Fibroblast of lung (primary cell): ENCODE measurements around the gene KLHL7. TPM values are rescaled to one million over a fixed set of nuclear protein-coding genes. Genes with fewer than 3 reads are reported as not detected.

Experiments used
- DNase-seq, 2 donors: peaks; one replicate each; pipeline versions ENCODE4 v3.0.0 to v3.0.0-alpha.2; 2010; ENCODE audit warnings: low read depth in 2 of 2
- H2AFZ ChIP-seq: 2 replicates; pipeline ENCODE4 v1.5.1; 2012; ENCODE audit warnings: low read length, control low read depth, inconsistent platforms
- H3K27ac ChIP-seq: 2 replicates; pipeline ENCODE4 v1.5.1; 2011; ENCODE audit warnings: low read length, control low read depth; ENCODE audit not compliant: insufficient read depth
- H3K27me3 ChIP-seq: 2 replicates; pipeline ENCODE4 v1.5.1; 2011; ENCODE audit warnings: mild to moderate bottlenecking, low read length; ENCODE audit not compliant: control insufficient read depth, insufficient read depth
- H3K36me3 ChIP-seq: 2 replicates; pipeline ENCODE4 v1.5.1; 2011; ENCODE audit warnings: low read length; ENCODE audit not compliant: control insufficient read depth, insufficient read depth
- H3K4me1 ChIP-seq: 2 replicates; pipeline ENCODE4 v1.5.1; 2011; ENCODE audit warnings: low read length; ENCODE audit not compliant: control insufficient read depth, insufficient read depth; ENCODE audit errors: extremely low read depth
- H3K4me2 ChIP-seq: 2 replicates; pipeline ENCODE4 v1.5.1; 2011; ENCODE audit warnings: low read length, control low read depth; ENCODE audit not compliant: insufficient read depth; ENCODE audit errors: extremely low read depth
- H3K4me3 ChIP-seq, 4 experiments: fragments of 200-600 bp in 1 of 4; sonication (generic) in 1 of 4; replicated peaks in 1 of 4; 2 replicates each; pipeline ENCODE4 v1.5.1; 2011 to 2016; ENCODE audit warnings: low read length in 4 of 4, low read depth in 3 of 4, mild to moderate bottlenecking in 3 of 4, control low read depth in 2 of 4, inconsistent platforms in 1 of 4, mixed read lengths in 1 of 4; ENCODE audit not compliant: insufficient read depth in 1 of 4; ENCODE audit errors: control extremely low read depth in 1 of 4
- H3K79me2 ChIP-seq: 2 replicates; pipeline ENCODE4 v1.5.1; 2012; ENCODE audit warnings: mild to moderate bottlenecking, low read length, inconsistent platforms; ENCODE audit not compliant: control insufficient read depth, insufficient read depth
- H3K9ac ChIP-seq: 2 replicates; pipeline ENCODE4 v1.5.1; 2011; ENCODE audit warnings: mild to moderate bottlenecking, low read length, control low read depth; ENCODE audit not compliant: insufficient read depth
- H3K9me3 ChIP-seq: 2 replicates; pipeline ENCODE4 v1.5.1; 2012; ENCODE audit warnings: low read depth, low read length; ENCODE audit not compliant: control insufficient read depth, insufficient read depth
- H4K20me1 ChIP-seq: 2 replicates; pipeline ENCODE4 v1.5.1; 2011; ENCODE audit warnings: low read length; ENCODE audit not compliant: control insufficient read depth, insufficient read depth; ENCODE audit errors: extremely low read depth
- EZH2 ChIP-seq: IDR thresholded peaks from 2 replicates; pipeline ENCODE4 v1.5.1; 2012; ENCODE audit warnings: low read length, control low read depth, mild to moderate bottlenecking; ENCODE audit errors: missing control alignments
- polyA plus RNA-seq, 2 donors: library from polyadenylated mRNA; depleted of rRNA in 1 of 2; stranded (reverse) in 1 of 2; unstranded in 1 of 2; fragments of >200 nt; gene quantifications; 2 replicates each; pipeline ENCODE4 v1.2.1, GENCODE V29; 2011 to 2012; ENCODE audit warnings: missing spikeins in 1 of 2
- total RNA-seq: library from RNA; depleted of rRNA; stranded (reverse); fragments of >200 nt; gene quantifications from 2 replicates; pipeline ENCODE4 v1.2.1, GENCODE V29; 2014
- TF ChIP-seq, protein P1 (sequence below), 2 donors: IDR thresholded peaks in 1 of 2; conservative IDR thresholded peaks in 1 of 2; 1 replicate in 1 of 2; 2 replicates in 1 of 2; pipeline ENCODE4 v1.5.1; 2011 to 2012; ENCODE audit warnings: low read length in 2 of 2, control low read depth in 1 of 2, inconsistent platforms in 1 of 2, low read depth in 1 of 2, mild to moderate bottlenecking in 1 of 2

KLHL7 gene
- total and polyA plus RNA-seq, 2 donors (not counting 1 experiment from before 2014, with no cell fraction given) = 23.5 to 44.5 TPM

DNA sequence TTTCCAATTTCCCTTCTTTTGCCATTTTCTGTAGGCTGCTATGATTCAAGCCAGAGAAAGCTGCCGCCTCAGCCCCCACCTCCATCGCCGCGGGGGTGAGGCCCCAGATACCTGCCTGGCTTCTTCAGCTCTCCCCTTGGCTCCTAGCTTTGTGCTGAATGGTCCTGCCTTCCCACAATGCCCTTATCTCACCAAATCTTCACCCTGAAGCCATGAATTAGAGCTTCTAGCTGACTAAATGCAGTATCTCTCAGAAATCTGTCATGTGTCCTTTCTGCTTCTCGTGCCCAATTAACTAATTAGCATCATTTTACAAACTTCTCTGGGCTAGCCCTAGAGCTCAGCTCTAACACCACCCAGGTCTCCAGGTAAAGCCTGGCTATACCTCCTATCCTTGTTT lies 108.8 kb downstream of the KLHL7 start:
- H3K27me3 ChIP-seq = no peaks in the 10 kb centered on the region
- DNase-seq = no peak
- no peaks in the 10 kb centered on the region for H3K4me1 ChIP-seq
- H2AFZ ChIP-seq = no peak overlapping the region
- H3K4me3 ChIP-seq = no peak overlapping the region
- H3K27ac ChIP-seq = no peak overlapping the region
- no peak overlapping the region for H3K9ac ChIP-seq
- H3K36me3 ChIP-seq = no peaks in the 10 kb centered on the region
- no peaks in the 10 kb centered on the region for H3K79me2 ChIP-seq
- TF ChIP-seq, protein P1, sequence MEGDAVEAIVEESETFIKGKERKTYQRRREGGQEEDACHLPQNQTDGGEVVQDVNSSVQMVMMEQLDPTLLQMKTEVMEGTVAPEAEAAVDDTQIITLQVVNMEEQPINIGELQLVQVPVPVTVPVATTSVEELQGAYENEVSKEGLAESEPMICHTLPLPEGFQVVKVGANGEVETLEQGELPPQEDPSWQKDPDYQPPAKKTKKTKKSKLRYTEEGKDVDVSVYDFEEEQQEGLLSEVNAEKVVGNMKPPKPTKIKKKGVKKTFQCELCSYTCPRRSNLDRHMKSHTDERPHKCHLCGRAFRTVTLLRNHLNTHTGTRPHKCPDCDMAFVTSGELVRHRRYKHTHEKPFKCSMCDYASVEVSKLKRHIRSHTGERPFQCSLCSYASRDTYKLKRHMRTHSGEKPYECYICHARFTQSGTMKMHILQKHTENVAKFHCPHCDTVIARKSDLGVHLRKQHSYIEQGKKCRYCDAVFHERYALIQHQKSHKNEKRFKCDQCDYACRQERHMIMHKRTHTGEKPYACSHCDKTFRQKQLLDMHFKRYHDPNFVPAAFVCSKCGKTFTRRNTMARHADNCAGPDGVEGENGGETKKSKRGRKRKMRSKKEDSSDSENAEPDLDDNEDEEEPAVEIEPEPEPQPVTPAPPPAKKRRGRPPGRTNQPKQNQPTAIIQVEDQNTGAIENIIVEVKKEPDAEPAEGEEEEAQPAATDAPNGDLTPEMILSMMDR (conservative IDR thresholded peaks at IDR 0.05 in 1 of 2, IDR thresholded peaks at IDR 0.05 in 1 of 2; ENCODE audit: low read depth in 1 of 2, low read length in 2 of 2) = no peak
- TF ChIP-seq EZH2 = no peak
- H4K20me1 ChIP-seq = no peaks in the 10 kb centered on the region
- H3K4me2 ChIP-seq = no peak overlapping the region
- H3K9me3 ChIP-seq = no peaks in the 10 kb centered on the region

DNA sequence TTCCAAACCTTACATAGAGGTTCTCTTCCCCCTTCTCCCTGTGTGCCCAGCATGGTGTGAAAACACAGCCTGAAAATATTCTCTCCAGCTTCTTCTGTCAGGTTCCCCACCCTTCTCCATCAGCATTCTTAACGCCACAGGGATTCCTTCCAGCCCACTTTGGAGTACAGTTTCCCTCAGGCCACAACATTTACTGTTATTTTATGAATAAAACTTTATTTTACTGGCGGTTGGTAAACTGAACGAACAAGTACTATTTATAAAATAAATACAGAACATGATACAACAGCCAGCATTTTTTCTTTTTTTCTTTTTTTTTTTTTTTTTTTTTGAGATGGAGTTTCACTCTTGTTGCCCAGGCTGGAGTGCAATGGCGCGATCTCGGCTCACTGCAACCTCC lies 109.4 kb downstream of the KLHL7 start:
- Histone ChIP-seq H3K4me1 (no peaks in the 10 kb centered on the region), H2AFZ (no peak overlapping the region), H4K20me1 (no peaks in the 10 kb centered on the region), H3K4me3 (no peak overlapping the region), H3K9ac (no peak overlapping the region), H3K27ac (no peak overlapping the region), H3K27me3 (no peaks in the 10 kb centered on the region), H3K4me2 (no peak overlapping the region), H3K9me3 (no peaks in the 10 kb centered on the region), H3K36me3 (no peaks in the 10 kb centered on the region), H3K79me2 (no peaks in the 10 kb centered on the region)
- no peak for DNase-seq
- TF ChIP-seq EZH2 = no peak
- TF ChIP-seq, protein P1 (conservative IDR thresholded peaks at IDR 0.05 in 1 of 2, IDR thresholded peaks at IDR 0.05 in 1 of 2; ENCODE audit: low read depth in 1 of 2, low read length in 2 of 2) = no peak

DNA sequence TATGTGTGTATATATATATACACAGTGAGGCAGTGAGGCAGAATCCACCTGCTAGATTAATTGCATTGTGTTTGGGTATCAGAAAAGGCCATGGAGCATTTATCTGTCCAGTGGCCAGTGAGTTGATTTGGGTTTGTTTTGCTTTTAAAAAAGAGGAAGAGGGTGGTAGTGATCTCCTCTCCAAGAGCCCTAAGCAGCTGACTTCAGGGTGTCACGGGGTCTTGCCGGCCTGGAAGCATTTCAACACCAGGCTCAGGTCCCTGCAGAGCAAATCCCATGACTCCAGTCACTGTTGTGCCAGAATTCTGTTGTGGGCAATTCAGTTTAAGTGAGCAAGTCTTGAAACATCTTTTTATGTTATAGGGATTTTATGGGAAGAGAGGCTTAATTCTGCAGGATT lies 110.4 kb downstream of the KLHL7 start:
- Histone ChIP-seq H3K9me3 (no peaks in the 10 kb centered on the region), H3K9ac (no peak overlapping the region), H3K27ac (no peak overlapping the region), H3K4me1 (no peaks in the 10 kb centered on the region), H3K4me3 (no peak overlapping the region), H3K79me2 (no peaks in the 10 kb centered on the region), H3K4me2 (no peak overlapping the region), H4K20me1 (no peaks in the 10 kb centered on the region), H3K36me3 (no peaks in the 10 kb centered on the region), H2AFZ (no peak overlapping the region), H3K27me3 (peaks cover 2% of the 10 kb centered on the region)
- DNase-seq = no peak
- no peak for TF ChIP-seq EZH2
- TF ChIP-seq, protein P1 (conservative IDR thresholded peaks at IDR 0.05 in 1 of 2, IDR thresholded peaks at IDR 0.05 in 1 of 2; ENCODE audit: low read depth in 1 of 2, low read length in 2 of 2) = no peak
